Mesendoderm (in vitro differentiated cells): ENCODE measurements around the gene ALPL.

Experiments used
- DNase-seq: peaks from one replicate; pipeline ENCODE4 v3.0.0; 2013
- H2AK5ac ChIP-seq: 2 replicates; pipeline ENCODE4 v1.6.1; 2013; ENCODE audit warnings: low read length, inconsistent platforms
- H2BK120ac ChIP-seq: 2 replicates; pipeline ENCODE4 v1.6.1; 2013; ENCODE audit warnings: low read depth, mild to moderate bottlenecking, low read length, moderate library complexity, mixed read lengths
- H2BK15ac ChIP-seq: replicated peaks from 2 replicates; pipeline ENCODE4 v1.6.1; 2013; ENCODE audit warnings: low read depth, mild to moderate bottlenecking, moderate library complexity
- H2BK5ac ChIP-seq: 2 replicates; pipeline ENCODE4 v1.6.1; 2013; ENCODE audit warnings: low read length, inconsistent platforms
- H3K18ac ChIP-seq: 2 replicates; pipeline ENCODE4 v1.6.1; 2013; ENCODE audit warnings: mild to moderate bottlenecking, low read length, mixed read lengths
- H3K23ac ChIP-seq: one replicate; pipeline ENCODE4 v1.6.1; 2013; ENCODE audit warnings: low read length
- H3K27ac ChIP-seq: 2 replicates; pipeline ENCODE4 v1.5.1; 2013; ENCODE audit warnings: low read depth, mild to moderate bottlenecking, inconsistent platforms, low read length, moderate library complexity
- H3K27me3 ChIP-seq: 2 replicates; pipeline ENCODE4 v1.6.1; 2013; ENCODE audit warnings: low read length, control low read depth, mild to moderate bottlenecking, inconsistent platforms; ENCODE audit not compliant: insufficient read depth, poor library complexity
- H3K36me3 ChIP-seq: 2 replicates; pipeline ENCODE4 v1.6.1; 2013; ENCODE audit warnings: low read length, inconsistent platforms; ENCODE audit not compliant: control insufficient read depth, insufficient read depth
- H3K4ac ChIP-seq: one replicate; pipeline ENCODE4 v1.6.1; 2013; ENCODE audit warnings: low read depth, mild to moderate bottlenecking, low read length, moderate library complexity
- H3K4me1 ChIP-seq: 2 replicates; pipeline ENCODE4 v1.6.1; 2013; ENCODE audit warnings: low read depth, low read length, inconsistent platforms; ENCODE audit not compliant: control insufficient read depth
- H3K4me2 ChIP-seq: 2 replicates; pipeline ENCODE4 v1.6.1; 2013; ENCODE audit warnings: low read length
- H3K4me3 ChIP-seq: 2 replicates; pipeline ENCODE4 v1.5.1; 2013; ENCODE audit warnings: mild to moderate bottlenecking, low read length
- H3K56ac ChIP-seq: one replicate; pipeline ENCODE4 v1.6.1; 2013; ENCODE audit warnings: low read length
- H3K79me1 ChIP-seq: 2 replicates; pipeline ENCODE4 v1.6.1; 2013; ENCODE audit warnings: low read length, inconsistent platforms
- H3K79me2 ChIP-seq: 2 replicates; pipeline ENCODE4 v1.6.1; 2013; ENCODE audit warnings: mild to moderate bottlenecking, low read length; ENCODE audit not compliant: control insufficient read depth, insufficient read depth
- H3K9ac ChIP-seq: 2 replicates; pipeline ENCODE4 v1.6.1; 2013; ENCODE audit warnings: low read length, inconsistent platforms
- H4K5ac ChIP-seq: one replicate; pipeline ENCODE4 v1.6.1; 2013; ENCODE audit warnings: low read length
- H4K8ac ChIP-seq: one replicate; pipeline ENCODE4 v1.6.1; 2013; ENCODE audit warnings: low read depth, mild to moderate bottlenecking, control low read depth, low read length, moderate library complexity
- WGBS: extraction: QIAGEN DNeasy Blood & Tissue Kit; methylation state at CpG from one replicate; pipeline ENCODE4 v1.1.7; 2013; ENCODE audit warnings: low lambda C conversion rate, missing lambda C conversion rate; ENCODE audit not compliant: insufficient coverage; ENCODE audit errors: extremely low coverage; 5-methylcytosine and 5-hydroxymethylcytosine counted together

The ALPL gene

GRCh38 chr1:21613072-21613867 lies 104.0 kb downstream of the ALPL start:
- Histone ChIP-seq H4K8ac (no peak overlapping the region), H3K4me1 (peaks cover 5% of the 10 kb centered on the region), H3K79me1 (no peaks in the 10 kb centered on the region), H2AK5ac (no peak overlapping the region), H3K23ac (no peak overlapping the region), H4K5ac (no peak overlapping the region), H3K79me2 (no peaks in the 10 kb centered on the region), H3K18ac (no peak overlapping the region), H2BK120ac (no peak overlapping the region), H2BK15ac (no peak overlapping the region), H2BK5ac (no peak overlapping the region), H3K9ac (no peak overlapping the region), H3K4me2 (no peak overlapping the region), H3K36me3 (no peaks in the 10 kb centered on the region), H3K4ac (no peak overlapping the region), H3K27ac (no peak overlapping the region), H3K4me3 (no peak overlapping the region), H3K27me3 (no peaks in the 10 kb centered on the region), H3K56ac (no peak overlapping the region)
- WGBS, result no CpG with 5 or more reads among the region's 19 CpGs
- DNase-seq, result no peak

- Histone ChIP-seq H2BK15ac (no peak overlapping the region), H3K4ac (no peak overlapping the region), H3K23ac (no peak overlapping the region), H2BK5ac (no peak overlapping the region), H3K79me2 (no peaks in the 10 kb centered on the region), H3K36me3 (no peaks in the 10 kb centered on the region), H3K18ac (no peak overlapping the region), H2AK5ac (no peak overlapping the region), H3K56ac (no peak overlapping the region), H3K4me1 (peaks cover 5% of the 10 kb centered on the region), H4K8ac (no peak overlapping the region), H3K4me2 (no peak overlapping the region), H3K4me3 (no peak overlapping the region), H3K27me3 (no peaks in the 10 kb centered on the region), H3K9ac (no peak overlapping the region), H3K79me1 (no peaks in the 10 kb centered on the region), H2BK120ac (no peak overlapping the region), H4K5ac (no peak overlapping the region), H3K27ac (no peak overlapping the region)
- DNase-seq, result no peak
- no CpG with 5 or more reads among the region's 11 CpGs for WGBS
These were observed 105.3 kb downstream of the ALPL start for GRCh38 chr1:21614419-21615115.

DNA sequence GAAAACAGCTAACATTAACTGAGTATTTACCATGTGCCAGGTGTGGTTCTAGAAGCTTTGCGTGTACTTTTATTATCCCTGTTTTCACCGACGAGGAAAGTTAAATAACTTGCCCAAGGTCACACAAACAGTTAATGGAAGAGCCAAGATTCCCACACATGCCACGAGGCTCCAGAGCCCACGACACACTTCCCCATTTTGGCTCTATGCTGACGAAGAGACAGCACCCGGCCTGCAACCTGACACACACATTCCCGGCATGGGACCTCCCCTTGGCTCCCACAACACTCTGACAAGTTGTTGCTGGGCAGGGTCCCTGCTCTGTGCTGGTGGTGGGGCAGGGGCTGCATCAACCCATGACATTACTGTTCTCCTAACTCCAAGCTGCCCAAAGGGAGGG lies 107.1 kb downstream of the ALPL start:
- H3K27ac ChIP-seq, result no peak overlapping the region
- H3K4ac ChIP-seq, result no peak overlapping the region
- no peak overlapping the region for H4K8ac ChIP-seq
- WGBS, result no CpG with 5 or more reads among the region's 8 CpGs
- no peak overlapping the region for H3K4me3 ChIP-seq
- no peak overlapping the region for H2AK5ac ChIP-seq
- no peak for DNase-seq
- no peaks in the 10 kb centered on the region for H3K79me2 ChIP-seq
- H3K4me2 ChIP-seq, result no peak overlapping the region
- H3K9ac ChIP-seq, result no peak overlapping the region
- H3K27me3 ChIP-seq, result no peaks in the 10 kb centered on the region
- peaks cover 7% of the 10 kb centered on the region for H3K4me1 ChIP-seq
- no peak overlapping the region for H4K5ac ChIP-seq
- H3K56ac ChIP-seq, result peak overlapping the region; percentile 19
- H3K79me1 ChIP-seq, result no peaks in the 10 kb centered on the region
- H3K36me3 ChIP-seq, result no peaks in the 10 kb centered on the region
- H2BK120ac ChIP-seq, result no peak overlapping the region
- H2BK5ac ChIP-seq, result no peak overlapping the region
- H2BK15ac ChIP-seq, result no peak overlapping the region
- no peak overlapping the region for H3K18ac ChIP-seq
- no peak overlapping the region for H3K23ac ChIP-seq

- Histone ChIP-seq H3K36me3 (no peaks in the 10 kb centered on the region), H3K4me2 (no peak overlapping the region), H3K79me2 (no peaks in the 10 kb centered on the region), H2AK5ac (no peak overlapping the region), H3K56ac (no peak overlapping the region), H3K4me1 (peaks cover 7% of the 10 kb centered on the region), H3K27ac (no peak overlapping the region), H3K9ac (no peak overlapping the region), H4K8ac (no peak overlapping the region), H2BK120ac (no peak overlapping the region), H3K23ac (no peak overlapping the region), H3K18ac (no peak overlapping the region), H3K79me1 (no peaks in the 10 kb centered on the region), H3K4me3 (no peak overlapping the region), H3K4ac (no peak overlapping the region), H2BK5ac (no peak overlapping the region), H3K27me3 (no peaks in the 10 kb centered on the region), H4K5ac (no peak overlapping the region), H2BK15ac (no peak overlapping the region)
- WGBS, result no CpG with 5 or more reads among the region's 16 CpGs
- DNase-seq, result no peak
These were observed 108.0 kb downstream of the ALPL start for GRCh38 chr1:21617126-21617738.

DNA sequence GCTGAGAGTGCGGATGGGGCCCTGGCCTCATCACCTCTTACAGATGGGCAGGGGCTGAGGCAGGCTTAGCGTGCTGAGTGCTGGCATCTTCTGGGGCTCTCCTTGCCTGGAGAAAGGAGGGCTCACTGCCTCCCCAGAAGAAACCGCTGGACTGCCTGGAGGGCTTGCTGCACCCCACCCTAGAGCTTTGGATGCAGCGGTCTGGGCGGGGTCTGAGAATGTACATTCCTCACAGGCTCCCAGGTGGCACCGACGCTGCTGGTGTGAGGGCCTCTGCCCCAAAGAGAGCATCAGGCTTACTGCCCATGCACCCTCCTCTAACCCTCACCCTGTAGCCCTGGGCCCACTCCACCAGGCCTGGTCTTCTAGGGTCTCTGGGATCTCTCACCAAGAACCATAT lies 108.8 kb downstream of the ALPL start:
- no peaks in the 10 kb centered on the region for H3K36me3 ChIP-seq
- no peaks in the 10 kb centered on the region for H3K27me3 ChIP-seq
- H3K4me3 ChIP-seq, result no peak overlapping the region
- H3K4me1 ChIP-seq, result peaks cover 7% of the 10 kb centered on the region
- no peaks in the 10 kb centered on the region for H3K79me2 ChIP-seq
- H3K9ac ChIP-seq, result no peak overlapping the region
- H3K18ac ChIP-seq, result no peak overlapping the region
- H3K4ac ChIP-seq, result no peak overlapping the region
- no peak overlapping the region for H3K56ac ChIP-seq
- H2BK120ac ChIP-seq, result no peak overlapping the region
- no peaks in the 10 kb centered on the region for H3K79me1 ChIP-seq
- no peak overlapping the region for H3K27ac ChIP-seq
- H2AK5ac ChIP-seq, result no peak overlapping the region
- H4K5ac ChIP-seq, result no peak overlapping the region
- no peak overlapping the region for H3K4me2 ChIP-seq
- no peak overlapping the region for H3K23ac ChIP-seq
- no peak overlapping the region for H2BK5ac ChIP-seq
- no peak for DNase-seq
- no peak overlapping the region for H4K8ac ChIP-seq
- no CpG with 5 or more reads among the region's 7 CpGs for WGBS
- H2BK15ac ChIP-seq, result no peak overlapping the region
